Ectodermal cell (in vitro differentiated cells): ENCODE measurements around the gene PSMG2.

ENCODE experiments used
- H3K27ac ChIP-seq: 2 replicates; pipeline ENCODE4 v1.7.0; 2013; ENCODE audit warnings: mild to moderate bottlenecking, low read depth, low read length; ENCODE audit not compliant: insufficient read depth, poor library complexity, severe bottlenecking
- H3K27me3 ChIP-seq: 2 replicates; pipeline ENCODE4 v1.7.0; 2013; ENCODE audit warnings: mild to moderate bottlenecking, low read length; ENCODE audit not compliant: insufficient read depth, control insufficient read depth, poor library complexity, severe bottlenecking
- H3K36me3 ChIP-seq: one replicate; pipeline ENCODE4 v1.7.0; 2013; ENCODE audit warnings: low read length; ENCODE audit not compliant: control insufficient read depth, insufficient read depth
- H3K4me1 ChIP-seq: one replicate; pipeline ENCODE4 v1.7.0; 2013; ENCODE audit warnings: low read length; ENCODE audit not compliant: control insufficient read depth, insufficient read depth
- H3K4me3 ChIP-seq: 2 replicates; pipeline ENCODE4 v1.7.0; 2013; ENCODE audit warnings: low read depth, low read length, control low read depth; ENCODE audit not compliant: insufficient read depth
- H3K9me3 ChIP-seq: 2 replicates; pipeline ENCODE4 v1.7.0; 2013; ENCODE audit warnings: mild to moderate bottlenecking, low read length, moderate library complexity; ENCODE audit not compliant: control insufficient read depth
- WGBS, 2 experiments: methylation state at CpG; one replicate each; pipeline ENCODE4 v1.1.7; 2013; ENCODE audit warnings: missing lambda C conversion rate in 2 of 2; 5-methylcytosine and 5-hydroxymethylcytosine counted together

Gene PSMG2

GRCh38 chr18:12721495-12722275, 18.8 kb downstream of the PSMG2 start:
- H3K27me3 ChIP-seq, result no peaks in the 10 kb centered on the region
- H3K9me3 ChIP-seq, result no peaks in the 10 kb centered on the region
- H3K36me3 ChIP-seq, result peaks cover 17% of the 10 kb centered on the region
- WGBS, 2 experiments, result 95 to 98% methylated on average over 4 of the region's 5 CpGs
- no peak overlapping the region for H3K27ac ChIP-seq
- H3K4me1 ChIP-seq, result no peaks in the 10 kb centered on the region
- no peak overlapping the region for H3K4me3 ChIP-seq

- WGBS, 2 experiments, result 81 to 82% methylated on average over 7 of the region's 7 CpGs
- Histone ChIP-seq H3K36me3 (peaks cover 9% of the 10 kb centered on the region), H3K4me1 (no peaks in the 10 kb centered on the region), H3K4me3 (no peak overlapping the region), H3K27ac (no peak overlapping the region), H3K27me3 (no peaks in the 10 kb centered on the region), H3K9me3 (no peaks in the 10 kb centered on the region)
These were observed 19.9 kb downstream of the PSMG2 start for GRCh38 chr18:12722731-12723130.

GRCh38 chr18:12726331-12726730, 23.5 kb downstream of the PSMG2 start:
- Histone ChIP-seq H3K27ac (no peak overlapping the region), H3K9me3 (no peaks in the 10 kb centered on the region), H3K36me3 (peaks cover 2% of the 10 kb centered on the region), H3K4me3 (no peak overlapping the region), H3K4me1 (no peaks in the 10 kb centered on the region), H3K27me3 (no peaks in the 10 kb centered on the region)
- WGBS, 2 experiments, result 77% methylated on average over 3 to 4 of the region's 4 CpGs

- Histone ChIP-seq H3K4me1 (no peaks in the 10 kb centered on the region), H3K9me3 (no peaks in the 10 kb centered on the region), H3K27me3 (no peaks in the 10 kb centered on the region), H3K4me3 (no peak overlapping the region), H3K27ac (no peak overlapping the region), H3K36me3 (no peaks in the 10 kb centered on the region)
- WGBS, 2 experiments, result 78 to 79% methylated on average over 14 of the region's 14 CpGs
These were observed 24.1 kb downstream of the PSMG2 start for GRCh38 chr18:12726774-12727550.

- no peaks in the 10 kb centered on the region for H3K9me3 ChIP-seq
- WGBS, 2 experiments, result 93 to 94% methylated on average over 19 of the region's 19 CpGs
- H3K27me3 ChIP-seq, result no peaks in the 10 kb centered on the region
- no peak overlapping the region for H3K27ac ChIP-seq
- H3K4me1 ChIP-seq, result no peaks in the 10 kb centered on the region
- no peak overlapping the region for H3K4me3 ChIP-seq
- no peaks in the 10 kb centered on the region for H3K36me3 ChIP-seq
These were observed 34.5 kb downstream of the PSMG2 start for GRCh38 chr18:12737243-12737902.

GRCh38 chr18:12741351-12741750, 38.5 kb downstream of the PSMG2 start:
- Histone ChIP-seq H3K27ac (no peak overlapping the region), H3K4me3 (no peak overlapping the region), H3K4me1 (no peaks in the 10 kb centered on the region), H3K27me3 (no peaks in the 10 kb centered on the region), H3K36me3 (no peaks in the 10 kb centered on the region), H3K9me3 (no peaks in the 10 kb centered on the region)
- WGBS, 2 experiments, result 92 to 93% methylated on average over 5 to 6 of the region's 6 CpGs

GRCh38 chr18:12742453-12742852, 39.6 kb downstream of the PSMG2 start:
- no peaks in the 10 kb centered on the region for H3K9me3 ChIP-seq
- H3K27ac ChIP-seq, result no peak overlapping the region
- 91 to 94% methylated on average over 5 of the region's 5 CpGs for WGBS, 2 experiments
- H3K4me3 ChIP-seq, result no peak overlapping the region
- no peaks in the 10 kb centered on the region for H3K4me1 ChIP-seq
- H3K27me3 ChIP-seq, result no peaks in the 10 kb centered on the region
- H3K36me3 ChIP-seq, result no peaks in the 10 kb centered on the region

- Histone ChIP-seq H3K27ac (no peak overlapping the region), H3K36me3 (no peaks in the 10 kb centered on the region), H3K27me3 (no peaks in the 10 kb centered on the region), H3K4me1 (no peaks in the 10 kb centered on the region), H3K4me3 (no peak overlapping the region), H3K9me3 (no peaks in the 10 kb centered on the region)
- 0% methylated on average over 1 of the region's 2 CpGs for WGBS, 2 experiments
These were observed 41.3 kb downstream of the PSMG2 start for GRCh38 chr18:12744103-12744502.

GRCh38 chr18:12745095-12745795, 42.4 kb downstream of the PSMG2 start:
- Histone ChIP-seq H3K36me3 (no peaks in the 10 kb centered on the region), H3K4me3 (no peak overlapping the region), H3K4me1 (no peaks in the 10 kb centered on the region), H3K9me3 (no peaks in the 10 kb centered on the region), H3K27me3 (no peaks in the 10 kb centered on the region), H3K27ac (no peak overlapping the region)
- 89 to 90% methylated on average over 4 to 7 of the region's 7 CpGs for WGBS, 2 experiments
